ENCODE data around the gene ABCA8.

GRCh38 chr17:68993112-68993511 lies 37.9 kb upstream of the ABCA8 start:
- TF ChIP-seq CTCF (IDR thresholded peaks at IDR 0.05) = no peak
- TF ChIP-seq, protein P1, sequence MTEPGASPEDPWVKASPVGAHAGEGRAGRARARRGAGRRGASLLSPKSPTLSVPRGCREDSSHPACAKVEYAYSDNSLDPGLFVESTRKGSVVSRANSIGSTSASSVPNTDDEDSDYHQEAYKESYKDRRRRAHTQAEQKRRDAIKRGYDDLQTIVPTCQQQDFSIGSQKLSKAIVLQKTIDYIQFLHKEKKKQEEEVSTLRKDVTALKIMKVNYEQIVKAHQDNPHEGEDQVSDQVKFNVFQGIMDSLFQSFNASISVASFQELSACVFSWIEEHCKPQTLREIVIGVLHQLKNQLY (CRISPR knock-in tag; IDR thresholded peaks at IDR 0.05) = no peak
- TF ChIP-seq ESRRA (CRISPR knock-in tag; IDR thresholded peaks at IDR 0.05; ENCODE audit: borderline replicate concordance) = no peak
- TF ChIP-seq, protein P2, sequence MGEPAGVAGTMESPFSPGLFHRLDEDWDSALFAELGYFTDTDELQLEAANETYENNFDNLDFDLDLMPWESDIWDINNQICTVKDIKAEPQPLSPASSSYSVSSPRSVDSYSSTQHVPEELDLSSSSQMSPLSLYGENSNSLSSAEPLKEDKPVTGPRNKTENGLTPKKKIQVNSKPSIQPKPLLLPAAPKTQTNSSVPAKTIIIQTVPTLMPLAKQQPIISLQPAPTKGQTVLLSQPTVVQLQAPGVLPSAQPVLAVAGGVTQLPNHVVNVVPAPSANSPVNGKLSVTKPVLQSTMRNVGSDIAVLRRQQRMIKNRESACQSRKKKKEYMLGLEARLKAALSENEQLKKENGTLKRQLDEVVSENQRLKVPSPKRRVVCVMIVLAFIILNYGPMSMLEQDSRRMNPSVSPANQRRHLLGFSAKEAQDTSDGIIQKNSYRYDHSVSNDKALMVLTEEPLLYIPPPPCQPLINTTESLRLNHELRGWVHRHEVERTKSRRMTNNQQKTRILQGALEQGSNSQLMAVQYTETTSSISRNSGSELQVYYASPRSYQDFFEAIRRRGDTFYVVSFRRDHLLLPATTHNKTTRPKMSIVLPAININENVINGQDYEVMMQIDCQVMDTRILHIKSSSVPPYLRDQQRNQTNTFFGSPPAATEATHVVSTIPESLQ (CRISPR knock-in tag; IDR thresholded peaks at IDR 0.05) = no peak
